ENCODE results near the gene COL1A1. TPM values are rescaled to one million over a fixed set of nuclear protein-coding genes. Genes with fewer than 3 reads are reported as not detected.

The COL1A1 gene
- total and polyA plus RNA-seq, 2 of the 13 experiments (the other 11 are each of a cell fraction or from before 2014, with no cell fraction given) = 0.05 TPM; not detected in 1

DNA sequence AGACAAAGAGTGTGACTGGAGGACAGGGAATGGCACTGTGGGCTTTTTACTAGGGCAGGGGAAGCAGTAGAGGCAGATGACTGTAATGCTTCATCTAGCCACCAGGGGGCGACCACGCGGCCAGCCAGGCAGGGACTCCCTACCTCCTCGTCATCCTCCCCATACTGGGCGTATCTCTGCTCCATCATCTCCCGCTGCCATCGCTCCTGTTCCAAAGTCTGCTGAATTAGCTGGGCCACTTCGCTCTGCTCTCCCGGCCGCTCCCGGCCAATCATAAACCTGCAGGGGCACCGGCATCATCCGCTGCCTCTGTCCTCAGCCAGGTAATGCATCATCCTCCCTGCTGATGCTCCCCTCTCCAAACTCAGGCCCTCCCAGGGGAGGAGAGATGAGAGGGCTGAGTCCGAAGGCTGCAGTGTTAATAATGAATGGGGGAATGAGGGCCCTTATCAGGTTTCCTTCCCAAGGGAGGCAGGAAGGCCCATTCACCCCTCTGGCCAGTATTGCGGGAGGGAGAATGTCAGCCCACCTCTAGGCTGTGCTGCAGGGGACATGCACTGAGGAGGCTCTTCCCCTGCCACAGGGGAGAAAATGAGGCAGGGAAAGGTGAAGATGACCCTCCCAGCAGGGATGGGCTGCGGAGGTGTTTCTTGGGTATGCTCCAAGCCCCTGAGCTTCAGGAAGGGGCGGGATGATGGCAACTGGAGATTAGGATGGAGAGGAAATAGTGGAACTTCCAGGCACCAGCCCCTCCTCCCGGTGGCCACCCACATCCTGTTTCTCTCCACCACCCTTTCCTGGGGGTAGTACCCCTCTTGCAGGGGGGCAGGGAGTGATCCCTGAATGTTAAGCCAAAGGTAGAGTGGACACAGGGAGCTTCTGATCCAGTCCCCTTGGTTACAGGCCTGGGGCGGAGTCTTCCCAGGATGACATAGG is 61.2 kb downstream of the COL1A1 start (continued):
- TF ChIP-seq GMEB1 (CRISPR knock-in tag; IDR thresholded peaks at IDR 0.05; ENCODE audit: borderline replicate concordance) (no peak), GTF2F1 (IDR thresholded peaks at IDR 0.05; ENCODE audit: low read length) (no peak), KDM2A (CRISPR knock-in tag; IDR thresholded peaks at IDR 0.05; ENCODE audit: borderline replicate concordance, low read depth) (peak; percentile 54; the same call in 1 of the 2 replicates)

DNA sequence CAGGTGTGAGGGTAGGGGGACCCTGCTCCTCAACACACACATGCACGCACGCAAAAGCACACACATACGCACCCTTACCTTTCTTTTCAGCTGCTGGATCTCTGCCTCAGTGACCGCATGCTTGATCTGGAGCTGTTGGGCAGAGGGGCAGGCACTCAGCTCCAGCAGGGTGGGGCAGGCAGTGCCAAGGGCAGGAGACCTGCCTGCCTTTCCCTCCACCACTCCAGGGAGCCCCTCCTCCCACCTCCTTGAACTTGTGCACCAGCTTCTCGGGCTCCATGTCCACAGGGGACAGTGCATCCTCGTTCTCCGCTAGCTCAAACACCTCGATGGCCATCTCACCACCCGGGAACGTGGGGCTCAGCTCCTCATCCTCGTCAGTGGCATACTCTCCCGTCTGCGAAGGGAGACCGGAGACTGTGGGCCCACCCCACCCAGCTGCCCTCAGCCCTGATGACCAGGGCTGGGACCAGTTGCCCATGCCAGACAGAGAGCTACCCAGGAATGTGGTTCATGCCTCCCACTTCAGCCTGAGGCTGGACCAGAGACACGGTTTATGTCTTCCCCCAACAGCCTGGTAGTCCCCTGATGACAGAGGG is 62.1 kb downstream of the COL1A1 start:
- ChIA-PET POLR2A (interaction anchor here (1.2 kb wide), 1 partner anchor 45 kb away, joined by 3 read pairs; no protein-coding TSS in a partner anchor), CTCF (ENCODE audit: low intra/inter-chr PET ratio, low total read pairs) (interaction anchor here (1.2 to 2.2 kb wide), 4 partner anchors 22 to 158 kb away, joined by 3 to 32 read pairs (median 4); no protein-coding TSS in a partner anchor)
- peaks cover 55 to 69% of the 10 kb centered on the region in 2 experiments for H3K36me3 ChIP-seq (replicated peaks in 1 of 2; ENCODE audit: control insufficient read depth in 1 of 2, insufficient read depth in 2 of 2, low read length in 2 of 2)
- H3K79me2 ChIP-seq (ENCODE audit: insufficient read depth, low read length) = no peaks in the 10 kb centered on the region
- H3K9ac ChIP-seq (ENCODE audit: insufficient read depth, low read depth, low read length) = no peak overlapping the region
- WGBS (ENCODE audit: low lambda C conversion rate) = 88% methylated on average over 15 of the region's 15 CpGs
- no peak overlapping the region for H3K27ac ChIP-seq (ENCODE audit: extremely low read length, insufficient read depth, low read length)
- ATAC-seq (no peak), FAIRE-seq (no peak), DNase-seq (ENCODE audit: low spot score) (no peak)
- H3K27me3 ChIP-seq (ENCODE audit: control insufficient read depth in 1 of 2, insufficient read depth in 2 of 2, low read length in 2 of 2) = no peaks in the 10 kb centered on the region
- no peak overlapping the region for H3K4me2 ChIP-seq (ENCODE audit: low read depth, low read length)
- in situ Hi-C loops (cut with HindIII; ENCODE audit: extremely low pct_ligation_motif_present, low pct_unique_long_range_greater_than_20kb) = no loop called here
- H3K4me1 ChIP-seq (ENCODE audit: insufficient read depth, low read length) = peaks cover 8% of the 10 kb centered on the region; the same call in 1 of the 2 replicates
- no peaks in the 10 kb centered on the region for H3K9me3 ChIP-seq (ENCODE audit: low read length)
- no peak overlapping the region for H3K4me3 ChIP-seq (replicated peaks in 1 of 3; ENCODE audit: insufficient read depth in 1 of 3, low read depth in 2 of 3, low read length in 3 of 3)
- no TSS peak for BruUV-seq (replicated peaks)
- peaks cover 6% of the 10 kb centered on the region; the same call in 1 of the 2 replicates for H4K20me1 ChIP-seq (ENCODE audit: insufficient read depth, low read length)
- H2AFZ ChIP-seq (ENCODE audit: low read length) = no peak overlapping the region
- intact Hi-C loops (cut with micrococcal nuclease; ENCODE audit: unreplicated experiment) = no loop called here
- TF ChIP-seq E2F5 (CRISPR knock-in tag; conservative IDR thresholded peaks at IDR 0.05) = 0 out of 2 replicates have a peak, but pooled peaks have one; percentile 9
- TF ChIP-seq ZNF687 (CRISPR knock-in tag; IDR thresholded peaks at IDR 0.05) = 0 out of 2 replicates have a peak, but pooled peaks have one; percentile 4
- TF ChIP-seq ZNF549 (CRISPR knock-in tag; IDR thresholded peaks at IDR 0.05) = no peak
- no peak for TF ChIP-seq ZNF333 (CRISPR knock-in tag; IDR thresholded peaks at IDR 0.05; ENCODE audit: borderline replicate concordance)
- peak; percentile 55; the same call in 1 of the 2 replicates for TF ChIP-seq CHCHD3 (CRISPR knock-in tag; IDR thresholded peaks at IDR 0.05)
- no peak for TF ChIP-seq ZNF451 (CRISPR knock-in tag; IDR thresholded peaks at IDR 0.05)
- TF ChIP-seq SPEN (CRISPR knock-in tag; IDR thresholded peaks at IDR 0.05; ENCODE audit: low read depth) = 0 out of 2 replicates have a peak, but pooled peaks have one; percentile 9
- TF ChIP-seq ZNF547 (CRISPR knock-in tag; IDR thresholded peaks at IDR 0.05) = 0 out of 2 replicates have a peak, but pooled peaks have one; percentile 57
- no peak for TF ChIP-seq ZNF75D (CRISPR knock-in tag; IDR thresholded peaks at IDR 0.05; ENCODE audit: borderline replicate concordance)
- TF ChIP-seq SMAD9 (CRISPR knock-in tag; IDR thresholded peaks at IDR 0.05) = no peak
- no peak for TF ChIP-seq ISL2 (CRISPR knock-in tag; IDR thresholded peaks at IDR 0.05)
